ENCODE data around the gene NRAP. TPM values are rescaled to one million over a fixed set of nuclear protein-coding genes. Genes with fewer than 3 reads are reported as not detected.

The NRAP gene
- total and polyA plus RNA-seq, 2 of the 8 experiments (the other 6 are each of a cell fraction or from before 2014, with no cell fraction given) = not detected

DNA sequence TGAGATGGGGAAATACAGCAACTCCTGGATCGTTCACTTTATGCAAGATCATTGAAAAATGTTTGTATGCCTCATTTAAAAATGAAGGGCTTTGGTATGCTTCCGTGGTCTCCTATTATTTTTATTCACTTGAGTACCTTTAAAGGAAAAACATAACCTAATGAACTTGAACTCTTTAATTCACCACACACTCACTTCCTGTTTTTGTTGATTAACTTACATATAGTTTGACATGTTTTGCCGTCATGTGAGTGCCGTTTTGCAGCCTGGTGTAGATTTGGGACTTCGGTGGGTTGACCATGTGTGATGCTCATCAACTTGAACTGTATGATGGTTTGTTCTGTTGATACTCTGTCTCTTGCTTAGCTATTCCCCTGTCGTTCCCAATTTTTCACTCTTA lies 44.8 kb upstream of the NRAP start:
- no peak overlapping the region for H3K4me3 ChIP-seq (ENCODE audit: extremely low read depth in 1 of 4, insufficient read depth in 2 of 4, low read depth in 3 of 4, low read length in 4 of 4)
- DNase-seq (ENCODE audit: low read depth in 1 of 2, low spot score in 2 of 2) = no peak
- H3K23me2 ChIP-seq (ENCODE audit: low read depth, low read length) = no peaks in the 10 kb centered on the region
- H3K18ac ChIP-seq (ENCODE audit: extremely low read depth, low read length) = no peak overlapping the region
- FAIRE-seq = no peak
- H3K4me2 ChIP-seq (ENCODE audit: insufficient read depth in 1 of 2, low read depth in 2 of 2, low read length in 2 of 2) = 0 out of 4 replicates have a peak overlapping the region, but pooled peaks of 1 of the 2 experiments have one; percentile 40
- ChIA-PET POLR2A (ENCODE audit: partially characterized antibody) (no interaction called here), CTCF (ENCODE audit: partially characterized antibody) (interaction anchor here (3.0 kb wide), 1 partner anchor 25 kb away, joined by 8 read pairs; no protein-coding TSS in a partner anchor)
- no peak overlapping the region for H3K56ac ChIP-seq (replicated peaks; ENCODE audit: insufficient read length, low read depth, low read length)
- no peak overlapping the region for H2BK20ac ChIP-seq (ENCODE audit: low read length)
- no peaks in the 10 kb centered on the region for H3K79me1 ChIP-seq (ENCODE audit: low read depth, low read length)
- no peak overlapping the region for H3K14ac ChIP-seq (ENCODE audit: insufficient read length)
- WGBS, 2 experiments (ENCODE audit: extremely low coverage in 1 of 2, insufficient coverage in 1 of 2, insufficient read length in 1 of 2, insufficient replicate concordance in 2 of 2, low coverage in 1 of 2, low lambda C conversion rate in 2 of 2, missing lambda C conversion rate in 1 of 2) = 89% methylated on average over 6 of the region's 6 CpGs; no CpG with 5 or more reads in 1 of the 2 experiments
- no peaks in the 10 kb centered on the region for H3K79me2 ChIP-seq (ENCODE audit: control insufficient read depth in 1 of 2, insufficient read depth in 2 of 2, low read length in 2 of 2)
- no peak overlapping the region for H3K23ac ChIP-seq (ENCODE audit: insufficient read length)
- H2BK120ac ChIP-seq (replicated peaks; ENCODE audit: low read depth, low read length) = no peak overlapping the region
- H3K27me3 ChIP-seq (replicated peaks in 1 of 4; ENCODE audit: control insufficient read depth in 3 of 4, extremely low read depth in 1 of 4, insufficient read depth in 3 of 4, low read length in 3 of 4) = no peaks in the 10 kb centered on the region
- no peak overlapping the region for H4K5ac ChIP-seq (ENCODE audit: insufficient read length, low read depth, low read length)
- H3K9me3 ChIP-seq (ENCODE audit: insufficient read depth in 2 of 2, low read depth in 1 of 2, low read length in 1 of 2) = no peaks in the 10 kb centered on the region
- H3K27ac ChIP-seq (ENCODE audit: low read depth, low read length) = no peak overlapping the region
- no peaks in the 10 kb centered on the region for H4K20me1 ChIP-seq (replicated peaks in 1 of 2; ENCODE audit: control insufficient read depth in 1 of 2, insufficient read depth in 2 of 2, low read length in 2 of 2)
- H3K36me3 ChIP-seq (ENCODE audit: control insufficient read depth in 2 of 4, insufficient read depth in 4 of 4, low read length in 3 of 4) = no peaks in the 10 kb centered on the region
- no peak overlapping the region for H3K4ac ChIP-seq (replicated peaks; ENCODE audit: insufficient read length, low read depth, low read length)
- no peak overlapping the region for H4K91ac ChIP-seq (replicated peaks; ENCODE audit: insufficient read length, low read length)
- H3K4me1 ChIP-seq (replicated peaks in 1 of 4; ENCODE audit: control insufficient read depth in 3 of 4, insufficient read depth in 4 of 4, low read length in 3 of 4) = peaks cover 3 to 21% (median 15%) of the 10 kb centered on the region in 4 experiments; a peak in 6 of 7 replicates
- no peak overlapping the region for H2AFZ ChIP-seq (ENCODE audit: low read length)
- H3K9ac ChIP-seq (replicated peaks in 1 of 4; ENCODE audit: extremely low read depth in 1 of 4, low read depth in 3 of 4, low read length in 3 of 4) = no peak overlapping the region
- no peak overlapping the region for H2BK5ac ChIP-seq (ENCODE audit: low read depth, low read length)
- H2AK5ac ChIP-seq (ENCODE audit: low read depth, low read length) = no peak overlapping the region
- no peak overlapping the region for H2BK15ac ChIP-seq (ENCODE audit: low read length)
- H4K8ac ChIP-seq (ENCODE audit: extremely low read depth, insufficient read depth, low read length) = no peak overlapping the region
- no peak overlapping the region for H2BK12ac ChIP-seq (ENCODE audit: low read depth, low read length)
- TF ChIP-seq E2F6 (IDR thresholded peaks at IDR 0.05) = no peak
- no peak for TF ChIP-seq FOSL1 (IDR thresholded peaks at IDR 0.05; ENCODE audit: insufficient read depth, low read depth, low read length)
- TF ChIP-seq SP2 (IDR thresholded peaks at IDR 0.05; ENCODE audit: low read length) = no peak
- no peak for TF ChIP-seq CHD2 (IDR thresholded peaks at IDR 0.05; ENCODE audit: low read length)
- TF ChIP-seq SIRT6 (IDR thresholded peaks at IDR 0.05; ENCODE audit: low read length) = no peak
- TF ChIP-seq SIN3A (conservative IDR thresholded peaks at IDR 0.05 in 1 of 2, IDR thresholded peaks at IDR 0.05 in 1 of 2; ENCODE audit: low read depth in 1 of 2, low read length in 2 of 2) = no peak
- no peak for TF ChIP-seq BRCA1 (IDR thresholded peaks at IDR 0.05; ENCODE audit: low read depth, low read length)
- no peak for TF ChIP-seq KDM5A (IDR thresholded peaks at IDR 0.05; ENCODE audit: low read length)
- TF ChIP-seq, protein P1, sequence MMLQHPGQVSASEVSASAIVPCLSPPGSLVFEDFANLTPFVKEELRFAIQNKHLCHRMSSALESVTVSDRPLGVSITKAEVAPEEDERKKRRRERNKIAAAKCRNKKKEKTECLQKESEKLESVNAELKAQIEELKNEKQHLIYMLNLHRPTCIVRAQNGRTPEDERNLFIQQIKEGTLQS (IDR thresholded peaks at IDR 0.05; ENCODE audit: insufficient read depth, low read depth, low read length) = no peak
- TF ChIP-seq, protein P2, sequence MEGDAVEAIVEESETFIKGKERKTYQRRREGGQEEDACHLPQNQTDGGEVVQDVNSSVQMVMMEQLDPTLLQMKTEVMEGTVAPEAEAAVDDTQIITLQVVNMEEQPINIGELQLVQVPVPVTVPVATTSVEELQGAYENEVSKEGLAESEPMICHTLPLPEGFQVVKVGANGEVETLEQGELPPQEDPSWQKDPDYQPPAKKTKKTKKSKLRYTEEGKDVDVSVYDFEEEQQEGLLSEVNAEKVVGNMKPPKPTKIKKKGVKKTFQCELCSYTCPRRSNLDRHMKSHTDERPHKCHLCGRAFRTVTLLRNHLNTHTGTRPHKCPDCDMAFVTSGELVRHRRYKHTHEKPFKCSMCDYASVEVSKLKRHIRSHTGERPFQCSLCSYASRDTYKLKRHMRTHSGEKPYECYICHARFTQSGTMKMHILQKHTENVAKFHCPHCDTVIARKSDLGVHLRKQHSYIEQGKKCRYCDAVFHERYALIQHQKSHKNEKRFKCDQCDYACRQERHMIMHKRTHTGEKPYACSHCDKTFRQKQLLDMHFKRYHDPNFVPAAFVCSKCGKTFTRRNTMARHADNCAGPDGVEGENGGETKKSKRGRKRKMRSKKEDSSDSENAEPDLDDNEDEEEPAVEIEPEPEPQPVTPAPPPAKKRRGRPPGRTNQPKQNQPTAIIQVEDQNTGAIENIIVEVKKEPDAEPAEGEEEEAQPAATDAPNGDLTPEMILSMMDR (IDR thresholded peaks at IDR 0.05; ENCODE audit: control extremely low read depth in 1 of 3, insufficient read depth in 1 of 3, low read depth in 1 of 3, low read length in 3 of 3) = no peak
- no peak for TF ChIP-seq HDAC6 (IDR thresholded peaks at IDR 0.05; ENCODE audit: low read depth, low read length)
